IMR-90 (cell line): ENCODE results near the gene PYGM.

Source experiments
- BHLHE40 ChIP-seq: fragments of 150-350 bp; IDR thresholded peaks from 2 replicates; pipeline ENCODE4 v1.6.1; 2016; ENCODE audit warnings: mild to moderate bottlenecking, low read depth, low read length
- CHD1 ChIP-seq: IDR thresholded peaks from 2 replicates; pipeline ENCODE4 v1.6.1; 2012; ENCODE audit warnings: low read depth, low read length, improper control_type of control experiment
- FOS ChIP-seq: fragments of 150-350 bp; IDR thresholded peaks from 2 replicates; pipeline ENCODE4 v1.6.1; 2016; ENCODE audit warnings: low read depth, low read length
- MAFK ChIP-seq: IDR thresholded peaks from 2 replicates; pipeline ENCODE4 v1.6.1; 2012; ENCODE audit warnings: low read depth, low read length, improper control_type of control experiment
- MAZ ChIP-seq: IDR thresholded peaks from 2 replicates; pipeline ENCODE4 v1.6.1; 2012; ENCODE audit warnings: low read depth, mild to moderate bottlenecking, low read length, improper control_type of control experiment, moderate library complexity, borderline replicate concordance
- NFE2L2 ChIP-seq: fragments of 150-350 bp; IDR thresholded peaks from 2 replicates; pipeline ENCODE4 v1.6.1; 2016; ENCODE audit warnings: low read depth, mild to moderate bottlenecking, low read length
- POLR2A ChIP-seq: IDR thresholded peaks from 2 replicates; pipeline ENCODE4 v1.6.1; 2012; ENCODE audit warnings: mild to moderate bottlenecking, low read depth, low read length
- RAD21 ChIP-seq: IDR thresholded peaks from 2 replicates; pipeline ENCODE4 v1.6.1; 2012; ENCODE audit warnings: low read length, improper control_type of control experiment
- RCOR1 ChIP-seq: IDR thresholded peaks from 2 replicates; pipeline ENCODE4 v1.6.1; 2012; ENCODE audit warnings: mild to moderate bottlenecking, low read length, improper control_type of control experiment; ENCODE audit not compliant: insufficient replicate concordance
- RFX5 ChIP-seq: IDR thresholded peaks from 2 replicates; pipeline ENCODE4 v1.8.0; 2012; ENCODE audit warnings: low read depth, mild to moderate bottlenecking, low read length, moderate library complexity
- TF ChIP-seq, protein P1 (sequence below): conservative IDR thresholded peaks from 2 replicates; pipeline ENCODE4 v1.5.1; 2012; ENCODE audit warnings: mild to moderate bottlenecking, low read depth, low read length, improper control_type of control experiment

DNA sequence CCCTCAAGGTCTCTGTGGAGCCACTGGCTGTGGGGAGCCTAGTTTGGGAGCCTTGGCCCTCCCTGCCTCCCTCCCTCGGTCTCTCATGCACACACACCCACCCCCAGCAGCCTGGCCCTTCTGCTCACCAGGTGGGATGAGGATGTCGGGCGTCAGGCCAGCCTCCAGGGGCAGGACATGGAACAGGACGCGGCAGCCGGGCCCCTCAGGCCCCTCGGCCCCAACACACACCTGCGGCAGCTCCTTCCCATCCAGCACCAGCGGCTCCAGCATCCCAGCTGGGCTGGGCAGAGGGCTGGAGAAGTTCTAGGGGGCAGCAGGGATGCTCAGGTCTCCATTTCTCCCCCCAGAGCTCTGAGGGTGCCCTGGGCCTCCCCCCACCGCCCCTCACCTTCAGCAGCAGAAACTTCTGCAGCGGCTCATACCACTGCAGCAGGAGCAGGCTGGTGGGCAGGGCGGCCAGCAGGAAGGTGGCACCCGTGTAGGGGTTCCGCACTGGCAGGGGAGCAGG is 32.1 kb upstream of the PYGM start:
- TF ChIP-seq, protein P1, sequence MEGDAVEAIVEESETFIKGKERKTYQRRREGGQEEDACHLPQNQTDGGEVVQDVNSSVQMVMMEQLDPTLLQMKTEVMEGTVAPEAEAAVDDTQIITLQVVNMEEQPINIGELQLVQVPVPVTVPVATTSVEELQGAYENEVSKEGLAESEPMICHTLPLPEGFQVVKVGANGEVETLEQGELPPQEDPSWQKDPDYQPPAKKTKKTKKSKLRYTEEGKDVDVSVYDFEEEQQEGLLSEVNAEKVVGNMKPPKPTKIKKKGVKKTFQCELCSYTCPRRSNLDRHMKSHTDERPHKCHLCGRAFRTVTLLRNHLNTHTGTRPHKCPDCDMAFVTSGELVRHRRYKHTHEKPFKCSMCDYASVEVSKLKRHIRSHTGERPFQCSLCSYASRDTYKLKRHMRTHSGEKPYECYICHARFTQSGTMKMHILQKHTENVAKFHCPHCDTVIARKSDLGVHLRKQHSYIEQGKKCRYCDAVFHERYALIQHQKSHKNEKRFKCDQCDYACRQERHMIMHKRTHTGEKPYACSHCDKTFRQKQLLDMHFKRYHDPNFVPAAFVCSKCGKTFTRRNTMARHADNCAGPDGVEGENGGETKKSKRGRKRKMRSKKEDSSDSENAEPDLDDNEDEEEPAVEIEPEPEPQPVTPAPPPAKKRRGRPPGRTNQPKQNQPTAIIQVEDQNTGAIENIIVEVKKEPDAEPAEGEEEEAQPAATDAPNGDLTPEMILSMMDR, result no peak
- TF ChIP-seq RFX5 (no peak), FOS (no peak), MAZ (no peak), RAD21 (no peak), POLR2A (no peak), NFE2L2 (no peak), CHD1 (no peak), BHLHE40 (no peak), RCOR1 (no peak), MAFK (no peak)
